Left ventricle myocardium inferior (tissue), 1 donor: ENCODE data around the gene TMEM50B. TPM values are rescaled to one million over a fixed set of nuclear protein-coding genes. Genes with fewer than 3 reads are reported as not detected.
A peak's percentile ranks its signal among the peaks of the same experiment; 100 is the strongest.
"Not testable (repeated sequence)": the region's sequence is repeated elsewhere in the genome, so short reads cannot be mapped to it uniquely, and the experiment has no call there.

ENCODE experiments used
- DNase-seq: peaks from one replicate; pipeline ENCODE4 v3.0.0-alpha.2; 2020
- H3K27ac ChIP-seq: fragments of 200-600 bp; replicated peaks from 2 replicates; pipeline ENCODE4 v1.8.0; 2021
- H3K27me3 ChIP-seq: fragments of 200-600 bp; 2 replicates; pipeline ENCODE4 v1.8.0; 2021; ENCODE audit warnings: low read depth
- H3K36me3 ChIP-seq: fragments of 200-600 bp; 2 replicates; pipeline ENCODE4 v1.8.0; 2021
- H3K4me1 ChIP-seq: fragments of 200-600 bp; 2 replicates; pipeline ENCODE4 v1.8.0; 2021
- H3K4me3 ChIP-seq: fragments of 200-600 bp; 2 replicates; pipeline ENCODE4 v1.8.0; 2021; ENCODE audit warnings: mild to moderate bottlenecking, moderate library complexity
- H3K9me3 ChIP-seq: fragments of 200-600 bp; replicated peaks from 2 replicates; pipeline ENCODE4 v1.8.0; 2021
- CTCF ChIP-seq: fragments of 200-600 bp; IDR thresholded peaks from 2 replicates; pipeline ENCODE4 v1.8.0; 2021; ENCODE audit warnings: antibody characterized with exemption, mild to moderate bottlenecking, borderline replicate concordance
- intact Hi-C: fragments of 100-400 bp; cut with micrococcal nuclease; formaldehyde crosslinking; loops from one replicate; pipeline ENCODE4 v1.11.0; 2022
- total RNA-seq: library from RNA; stranded (reverse); fragmentation: NEBNext Ultra II Directional; extraction: Animal tissue kit (Norgen Biotek cat#: 25700); gene quantifications from one replicate; pipeline ENCODE4 v1.2.1, GENCODE V29; 2021
- donor health status: DM: no; HTN: yes; CAD: no; lungs with severe emphysema.

TMEM50B gene
- total RNA-seq, 1 donor from 2014 or later: 37.0 TPM

GRCh38 chr21:33478182-33478581 is 1.6 kb downstream of the TMEM50B start:
- H3K27ac ChIP-seq: peak overlapping the region; percentile 100
- no peaks in the 10 kb centered on the region for H3K27me3 ChIP-seq
- H3K4me3 ChIP-seq: peak overlapping the region; percentile 98
- TF ChIP-seq CTCF: no peak
- no peak for DNase-seq
- H3K9me3 ChIP-seq: peaks cover under 1% of the 10 kb centered on the region
- intact Hi-C loops: no loop called here
- H3K36me3 ChIP-seq: no peaks in the 10 kb centered on the region
- peaks cover 34% of the 10 kb centered on the region for H3K4me1 ChIP-seq

DNA sequence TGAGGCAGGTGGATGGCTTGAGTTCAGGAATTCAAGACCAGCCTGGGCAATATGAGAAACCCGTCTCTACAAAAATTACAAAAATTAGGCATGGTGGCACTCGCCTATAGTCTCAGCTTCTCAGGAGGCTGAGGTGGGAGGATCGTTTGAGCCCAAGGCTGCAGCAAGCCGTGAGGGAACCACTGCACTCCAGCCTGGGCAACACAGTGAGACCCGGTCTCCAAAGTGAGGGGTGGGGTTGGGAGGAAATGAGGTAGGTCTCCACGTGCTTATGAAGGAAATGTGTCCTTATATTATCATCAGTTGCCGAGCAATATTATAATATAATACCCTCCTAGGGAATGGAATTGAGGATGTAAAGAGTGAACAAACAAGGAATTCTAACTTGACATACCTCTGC is 2.7 kb downstream of the TMEM50B start:
- no peak overlapping the region for H3K4me3 ChIP-seq
- peaks cover 34% of the 10 kb centered on the region for H3K4me1 ChIP-seq
- peaks cover 5% of the 10 kb centered on the region for H3K9me3 ChIP-seq
- TF ChIP-seq CTCF: no peak
- H3K36me3 ChIP-seq: no peaks in the 10 kb centered on the region
- H3K27ac ChIP-seq: no peak overlapping the region
- DNase-seq: no peak
- H3K27me3 ChIP-seq: no peaks in the 10 kb centered on the region
- intact Hi-C loops: no loop called here

- Histone ChIP-seq H3K4me1 (peaks cover 12% of the 10 kb centered on the region), H3K36me3 (no peaks in the 10 kb centered on the region), H3K4me3 (no peak overlapping the region), H3K27me3 (no peaks in the 10 kb centered on the region), H3K9me3 (peaks cover 5% of the 10 kb centered on the region), H3K27ac (no peak overlapping the region)
- DNase-seq: no peak
- intact Hi-C loops: no loop called here
- no peak for TF ChIP-seq CTCF
Observed at GRCh38 chr21:33473344-33473743, 6.4 kb downstream of the TMEM50B start.

DNA sequence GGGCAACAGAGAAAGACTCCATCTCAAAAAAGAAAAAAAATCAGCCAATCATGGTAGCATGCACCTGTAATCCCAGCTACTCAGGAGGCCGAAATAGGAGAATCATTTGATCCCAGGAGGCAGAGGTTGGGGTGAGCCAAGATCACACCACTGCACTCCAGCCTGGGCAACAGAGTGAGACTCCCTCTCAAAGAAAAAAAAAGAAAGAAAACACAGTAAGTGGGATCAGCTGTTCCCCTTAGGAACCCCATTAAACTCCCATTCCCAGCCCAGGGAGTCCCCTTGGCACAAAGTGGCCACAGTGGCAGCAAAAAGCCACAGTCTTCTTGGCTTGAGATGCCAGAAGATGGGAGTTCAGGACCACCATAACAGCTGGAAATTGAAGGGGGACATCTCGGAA is 9.1 kb downstream of the TMEM50B start:
- intact Hi-C loops: no loop called here
- no peak overlapping the region for H3K27ac ChIP-seq
- H3K36me3 ChIP-seq: peaks cover 5% of the 10 kb centered on the region
- H3K4me1 ChIP-seq: peaks cover 3% of the 10 kb centered on the region
- no peak for DNase-seq
- no peaks in the 10 kb centered on the region for H3K27me3 ChIP-seq
- no peak for TF ChIP-seq CTCF
- peaks cover 5% of the 10 kb centered on the region for H3K9me3 ChIP-seq
- H3K4me3 ChIP-seq: no peak overlapping the region

DNA sequence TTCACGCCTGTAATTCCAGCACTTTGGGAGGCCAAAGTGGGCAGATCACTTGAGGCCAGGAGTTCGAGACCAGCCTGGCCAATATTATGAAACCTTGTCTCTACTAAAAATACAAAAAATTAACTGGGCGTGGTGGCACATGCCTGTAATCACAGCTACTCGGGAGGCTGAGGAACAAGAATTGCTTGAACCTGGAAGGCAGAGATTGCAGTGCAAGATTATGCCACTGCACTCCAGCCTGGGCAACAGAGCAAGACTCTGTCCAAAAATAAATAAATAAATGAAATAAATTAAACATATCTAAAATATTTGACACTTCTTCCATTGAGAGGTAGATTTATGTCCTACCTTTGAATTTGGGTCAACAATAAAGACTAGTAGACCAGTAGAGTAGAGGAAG is 10.6 kb downstream of the TMEM50B start:
- H3K4me3 ChIP-seq, DNase-seq, H3K27ac ChIP-seq, H3K4me1 ChIP-seq, intact Hi-C loops, H3K27me3 ChIP-seq, H3K9me3 ChIP-seq: not testable (repeated sequence)
- H3K36me3 ChIP-seq: peaks cover 12% of the 10 kb centered on the region

DNA sequence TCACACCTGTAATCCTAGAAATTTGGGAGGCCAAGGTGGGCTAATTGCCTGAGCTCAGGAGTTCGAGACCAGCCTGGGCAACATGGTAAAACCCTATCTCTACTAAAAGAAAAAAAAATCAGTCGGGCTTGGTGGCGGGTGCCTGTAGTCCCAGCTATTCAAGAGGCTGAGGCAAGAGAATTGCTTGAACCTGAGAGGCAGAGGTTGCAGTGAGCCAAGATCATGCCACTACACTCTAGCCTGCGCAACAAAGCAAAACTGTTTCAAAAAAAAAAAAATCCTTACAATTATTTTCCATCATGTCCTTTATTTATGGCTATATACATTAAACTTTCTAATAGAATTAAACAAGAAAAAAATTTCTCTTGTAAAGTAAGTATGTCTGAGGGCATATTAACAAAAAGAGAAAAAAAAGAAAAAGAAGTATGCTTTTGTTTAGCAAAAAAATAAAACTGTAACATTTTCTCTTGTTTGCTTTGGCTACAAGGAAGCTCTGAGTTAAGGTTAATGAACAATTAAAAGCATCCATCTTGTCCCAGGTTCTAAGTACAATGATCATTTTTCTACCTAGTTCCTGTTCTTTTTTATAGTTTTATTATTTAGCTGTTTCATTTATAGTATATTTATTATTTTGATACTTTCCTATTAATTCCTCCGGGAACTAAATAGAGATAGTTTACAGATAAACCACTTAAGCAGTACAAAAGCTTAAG is 18.1 kb downstream of the TMEM50B start:
- Histone ChIP-seq H3K9me3 (no peaks in the 10 kb centered on the region), H3K27me3 (no peaks in the 10 kb centered on the region), H3K36me3 (peaks cover 70% of the 10 kb centered on the region), H3K4me1 (no peaks in the 10 kb centered on the region), H3K4me3 (no peak overlapping the region), H3K27ac (no peak overlapping the region)
- TF ChIP-seq CTCF: no peak
- DNase-seq: no peak
- intact Hi-C loops: no loop called here
